ENCODE results near the gene RADIL. TPM values are rescaled to one million over a fixed set of nuclear protein-coding genes. Genes with fewer than 3 reads are reported as not detected.
A peak's percentile ranks its signal among the peaks of the same experiment; 100 is the strongest.

Gene RADIL
- total RNA-seq, 4 donors from 2014 or later, result 2.1 to 6.8 (median 3.6) TPM

GRCh38 chr7:4876586-4876985 lies 6.9 kb downstream of the RADIL start:
- WGBS, result 98% methylated on average over 9 of the region's 18 CpGs

GRCh38 chr7:4875391-4875790 lies 8.1 kb downstream of the RADIL start:
- H3K27ac ChIP-seq, result no peak overlapping the region
- no peaks in the 10 kb centered on the region for H3K27me3 ChIP-seq
- H3K36me3 ChIP-seq, result no peaks in the 10 kb centered on the region
- H3K9me3 ChIP-seq, result no peaks in the 10 kb centered on the region
- 92% methylated on average over 15 of the region's 15 CpGs for WGBS
- DNase-seq (ENCODE audit: low spot score in 2 of 2), result no peak
- H3K4me3 ChIP-seq, result no peak overlapping the region
- TF ChIP-seq POLR2A (IDR thresholded peaks at IDR 0.05) (no peak), POLR2AphosphoS5 (IDR thresholded peaks at IDR 0.05) (no peak), CTCF (IDR thresholded peaks at IDR 0.05) (no peak), EP300 (IDR thresholded peaks at IDR 0.05) (no peak)
- H3K4me1 ChIP-seq, result peaks cover 8% of the 10 kb centered on the region

More at GRCh38 chr7:4876586-4876985, 6.9 kb downstream of the RADIL start:
- no peak for TF ChIP-seq CTCF (IDR thresholded peaks at IDR 0.05)
- no peak for TF ChIP-seq POLR2AphosphoS5 (IDR thresholded peaks at IDR 0.05)
- TF ChIP-seq EP300 (IDR thresholded peaks at IDR 0.05), result no peak
- no peak for TF ChIP-seq POLR2A (IDR thresholded peaks at IDR 0.05)
- H3K4me3 ChIP-seq, result no peak overlapping the region
- no peaks in the 10 kb centered on the region for H3K9me3 ChIP-seq
- H3K27me3 ChIP-seq, result no peaks in the 10 kb centered on the region
- H3K36me3 ChIP-seq, result no peaks in the 10 kb centered on the region
- no peak overlapping the region for H3K27ac ChIP-seq
- DNase-seq (ENCODE audit: low spot score in 2 of 2), result no peak
- H3K4me1 ChIP-seq, result peaks cover 8% of the 10 kb centered on the region

GRCh38 chr7:4873071-4873944 lies 10.2 kb downstream of the RADIL start:
- H3K4me3 ChIP-seq, result no peak overlapping the region
- WGBS, result 91% methylated on average over 31 of the region's 31 CpGs
- peak in 1 of 2 donors; percentile 67 for DNase-seq (ENCODE audit: low spot score in 2 of 2)

DNA sequence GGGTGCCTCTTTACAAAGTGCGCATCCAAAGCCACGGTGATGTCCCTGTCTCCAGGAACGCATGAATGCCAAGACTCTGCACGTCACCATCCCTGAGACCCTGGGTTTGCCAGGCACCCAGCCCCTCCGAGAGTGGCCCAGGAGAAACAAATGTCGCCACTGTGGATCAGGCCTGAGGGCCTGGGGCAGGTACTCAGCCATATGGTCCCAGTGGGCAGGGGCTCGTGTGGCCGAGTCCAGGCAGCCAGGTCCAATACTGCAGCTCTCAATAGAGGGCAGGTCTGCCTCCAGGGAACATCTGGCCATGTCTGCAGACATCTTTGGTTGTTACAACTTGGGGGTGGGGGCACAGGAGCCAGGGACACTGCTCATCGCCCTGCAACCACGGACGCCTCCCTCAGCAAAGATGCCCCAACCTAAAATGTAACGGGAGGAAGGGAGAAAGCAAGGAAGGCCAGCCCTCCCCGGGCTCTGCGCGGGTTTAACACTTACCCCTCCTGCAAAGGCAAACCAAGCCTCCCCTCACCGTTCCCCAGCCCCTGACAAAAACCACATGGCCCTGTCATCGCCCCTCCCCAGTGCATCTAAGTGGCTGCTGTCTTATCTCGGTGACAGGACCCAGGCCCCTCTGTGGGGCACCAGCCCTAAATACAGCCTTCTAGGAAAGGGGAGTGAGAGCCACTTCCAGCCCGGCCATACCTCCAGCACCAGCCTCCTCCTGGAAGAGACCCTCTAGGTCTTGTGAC lies 11.4 kb downstream of the RADIL start:
- no peak for DNase-seq (ENCODE audit: low spot score in 2 of 2)
- H3K9me3 ChIP-seq, result no peaks in the 10 kb centered on the region
- no peak overlapping the region for H3K4me3 ChIP-seq
- H3K27me3 ChIP-seq, result no peaks in the 10 kb centered on the region
- WGBS, result 82% methylated on average over 17 of the region's 19 CpGs
- H3K27ac ChIP-seq, result no peak overlapping the region
- TF ChIP-seq POLR2AphosphoS5 (IDR thresholded peaks at IDR 0.05), result no peak
- no peaks in the 10 kb centered on the region for H3K4me1 ChIP-seq
- no peaks in the 10 kb centered on the region for H3K36me3 ChIP-seq

More at GRCh38 chr7:4873071-4873944, 10.2 kb downstream of the RADIL start:
- H3K9me3 ChIP-seq, result no peaks in the 10 kb centered on the region
- H3K27me3 ChIP-seq, result no peaks in the 10 kb centered on the region
- TF ChIP-seq POLR2A (IDR thresholded peaks at IDR 0.05) (no peak), CTCF (IDR thresholded peaks at IDR 0.05) (no peak), EP300 (IDR thresholded peaks at IDR 0.05) (no peak), POLR2AphosphoS5 (IDR thresholded peaks at IDR 0.05) (no peak)
- H3K4me1 ChIP-seq, result peaks cover under 1% of the 10 kb centered on the region
- no peak overlapping the region for H3K27ac ChIP-seq
- H3K36me3 ChIP-seq, result no peaks in the 10 kb centered on the region

GRCh38 chr7:4871056-4871680 lies 12.3 kb downstream of the RADIL start:
- H3K4me3 ChIP-seq, result no peak overlapping the region
- no peaks in the 10 kb centered on the region for H3K4me1 ChIP-seq
- peak in 1 of 2 donors; percentile 76 for DNase-seq (ENCODE audit: low spot score in 2 of 2)
- no peaks in the 10 kb centered on the region for H3K27me3 ChIP-seq
- H3K9me3 ChIP-seq, result no peaks in the 10 kb centered on the region
- 61% methylated on average over 13 of the region's 23 CpGs for WGBS
- TF ChIP-seq POLR2A (IDR thresholded peaks at IDR 0.05) (no peak), POLR2AphosphoS5 (IDR thresholded peaks at IDR 0.05) (no peak), CTCF (IDR thresholded peaks at IDR 0.05) (no peak), EP300 (IDR thresholded peaks at IDR 0.05) (no peak)
- H3K36me3 ChIP-seq, result no peaks in the 10 kb centered on the region
- H3K27ac ChIP-seq, result no peak overlapping the region
